NCI-H2196 treated with DMSO at 0.1 percent for 48 hours (cell line): Measurements from ENCODE around the gene ITPK1.
"Not testable (repeated sequence)": the region's sequence is repeated elsewhere in the genome, so short reads cannot be mapped to it uniquely, and the experiment has no call there.

ENCODE experiments used
- DNase-seq: peaks from one replicate; lab custom pipeline; 2025; ENCODE audit not compliant: unreplicated experiment; lab: John Stamatoyannopoulos, UW

The ITPK1 gene

DNA sequence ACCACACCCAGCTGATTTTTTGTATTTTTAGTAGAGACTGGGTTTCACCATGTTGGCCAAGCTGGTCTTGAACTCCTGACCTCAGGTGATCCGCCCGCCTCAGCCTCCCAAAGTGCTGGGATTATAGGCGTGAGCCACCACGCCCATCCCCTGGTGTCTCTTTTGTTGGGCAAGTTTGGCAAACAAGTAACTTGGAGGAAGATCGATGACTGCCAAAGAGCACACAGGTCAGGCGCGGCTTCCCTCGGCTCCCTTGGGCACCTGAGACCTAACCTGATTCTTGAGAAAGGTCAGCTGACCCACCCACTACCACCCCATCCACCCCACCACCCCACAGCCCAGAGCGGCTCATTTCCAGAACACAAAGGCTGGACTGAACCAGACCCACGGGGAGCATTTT lies 9.9 kb downstream of the ITPK1 start:
- not testable (repeated sequence) for DNase-seq

DNA sequence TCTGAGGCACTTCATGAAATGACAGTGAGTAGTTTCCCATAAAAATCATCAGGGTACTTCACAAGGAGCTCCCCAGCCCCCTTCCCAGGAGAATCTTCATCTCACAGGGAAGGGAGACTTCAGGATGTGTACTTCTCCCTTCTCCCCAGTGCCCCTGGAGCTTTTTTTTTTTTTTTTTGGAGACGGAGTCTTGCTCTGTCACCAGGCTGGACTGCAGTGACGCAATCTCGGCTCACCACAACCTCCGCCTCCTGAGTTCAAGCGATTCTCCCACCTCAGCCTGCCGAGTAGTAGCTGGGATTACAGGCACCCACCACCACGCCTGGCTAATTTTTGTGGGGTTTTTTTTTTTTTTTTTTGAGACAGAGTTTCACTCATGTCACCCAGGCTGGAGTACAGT lies 10.4 kb downstream of the ITPK1 start:
- DNase-seq = no peak

DNA sequence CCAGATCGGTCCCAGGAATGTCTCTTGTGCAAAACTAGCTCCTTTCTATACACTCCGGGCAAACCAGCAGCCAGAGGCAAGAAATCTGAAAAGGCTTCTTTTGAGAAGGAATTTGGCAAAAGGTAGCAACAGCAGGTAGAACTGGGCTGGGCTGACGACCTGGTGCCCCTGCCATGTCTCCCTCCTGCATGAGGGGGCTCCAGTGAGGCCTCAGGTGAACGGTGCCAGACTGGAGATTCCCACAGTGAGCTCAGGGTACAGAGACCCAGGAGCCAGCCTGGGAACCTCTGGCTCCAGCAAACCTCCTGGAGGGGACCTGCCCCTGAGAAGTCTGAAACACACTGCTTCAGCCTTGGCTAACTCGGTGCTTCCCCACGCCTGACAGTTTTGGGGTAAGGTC lies 10.8 kb downstream of the ITPK1 start:
- DNase-seq = no peak

DNA sequence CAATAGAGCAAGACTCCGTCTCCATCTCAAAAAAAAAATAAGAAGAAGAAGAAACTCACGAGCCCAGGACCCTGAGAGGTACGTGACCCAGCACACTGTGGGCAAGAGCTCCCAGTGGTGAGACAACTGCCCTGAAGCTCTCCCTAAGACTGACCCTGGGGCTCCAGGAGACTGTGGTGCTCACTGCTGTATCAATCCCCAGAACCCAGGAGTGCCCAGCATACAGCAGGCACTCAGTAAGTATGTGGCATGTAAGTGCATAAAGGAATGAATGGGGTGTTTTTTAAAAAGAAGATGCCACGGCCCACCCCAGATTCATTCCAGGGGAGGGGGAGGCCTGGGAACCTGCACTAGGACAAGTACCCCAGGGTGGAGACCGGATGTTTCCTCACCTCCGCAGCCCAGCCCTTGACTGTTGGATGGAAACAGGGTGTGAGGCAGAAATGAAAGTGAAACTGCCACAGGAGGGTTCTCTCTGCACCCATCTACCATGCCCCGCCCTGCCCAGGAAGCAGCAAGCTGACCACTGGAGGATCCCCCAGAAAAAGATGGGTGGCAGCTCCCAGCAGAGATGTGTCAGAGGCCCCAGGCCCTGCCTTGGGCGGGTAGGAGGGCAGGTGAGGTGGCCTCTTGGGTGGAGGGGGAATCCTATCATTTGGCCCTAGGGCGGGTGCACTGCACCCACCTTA lies 12.2 kb downstream of the ITPK1 start:
- no peak for DNase-seq

DNA sequence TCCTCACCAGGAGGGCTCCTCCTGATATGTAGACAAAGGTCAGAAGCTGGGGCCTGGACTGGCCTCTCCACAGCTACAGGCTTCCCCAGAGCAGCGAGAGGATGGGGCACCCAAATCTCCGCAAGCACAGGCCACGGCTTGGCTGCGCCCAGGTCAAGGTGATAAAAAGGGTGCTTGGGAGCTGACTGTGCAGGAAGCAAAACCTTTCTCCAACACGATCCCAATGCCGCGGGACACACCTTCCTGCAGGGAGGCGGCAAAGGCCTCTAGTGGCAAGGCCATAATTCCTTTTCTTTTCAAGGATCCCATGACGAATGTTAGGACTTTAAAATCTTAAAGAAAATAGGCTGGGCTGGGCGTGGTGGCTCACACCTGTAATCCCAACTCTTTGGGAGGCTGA lies 13.6 kb downstream of the ITPK1 start:
- no peak for DNase-seq

DNA sequence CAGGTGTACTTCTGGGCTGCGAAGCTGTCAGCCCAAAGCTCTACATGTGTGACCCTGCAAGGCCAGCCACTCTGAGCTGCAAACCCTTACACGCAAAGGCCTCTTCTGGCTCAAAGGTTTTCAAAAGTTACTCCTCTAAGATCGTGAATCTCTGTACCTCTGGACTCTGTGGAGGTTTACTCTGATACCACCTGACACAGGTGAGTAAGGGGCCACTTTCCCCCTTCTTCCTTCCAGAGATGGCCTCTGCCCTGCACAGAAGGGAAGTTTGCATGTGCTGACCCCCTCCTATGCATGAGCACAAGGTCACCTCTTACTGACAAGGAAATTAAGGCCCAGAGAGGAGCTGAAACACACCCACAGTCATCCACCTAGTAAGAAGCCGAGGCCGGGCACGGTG lies 14.5 kb downstream of the ITPK1 start:
- DNase-seq = no peak

DNA sequence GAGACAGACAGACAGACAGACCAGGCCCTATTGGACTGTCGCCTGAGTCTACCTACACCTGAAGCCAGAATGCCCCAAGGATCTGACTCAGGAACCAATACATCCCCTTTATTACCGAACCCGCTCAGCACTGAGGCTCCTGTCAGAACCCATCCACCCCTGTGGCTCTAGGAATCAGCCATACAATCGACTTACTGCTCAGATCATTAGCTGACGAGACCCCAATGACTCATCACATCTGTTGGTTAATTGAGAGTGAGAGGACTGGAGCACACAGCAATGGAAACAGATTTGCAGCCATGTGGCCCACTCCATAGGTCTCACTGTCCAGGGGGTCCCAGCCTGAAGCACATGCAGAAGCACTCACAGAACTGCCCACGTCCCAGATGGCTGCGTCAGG lies 15.2 kb downstream of the ITPK1 start:
- DNase-seq = no peak

DNA sequence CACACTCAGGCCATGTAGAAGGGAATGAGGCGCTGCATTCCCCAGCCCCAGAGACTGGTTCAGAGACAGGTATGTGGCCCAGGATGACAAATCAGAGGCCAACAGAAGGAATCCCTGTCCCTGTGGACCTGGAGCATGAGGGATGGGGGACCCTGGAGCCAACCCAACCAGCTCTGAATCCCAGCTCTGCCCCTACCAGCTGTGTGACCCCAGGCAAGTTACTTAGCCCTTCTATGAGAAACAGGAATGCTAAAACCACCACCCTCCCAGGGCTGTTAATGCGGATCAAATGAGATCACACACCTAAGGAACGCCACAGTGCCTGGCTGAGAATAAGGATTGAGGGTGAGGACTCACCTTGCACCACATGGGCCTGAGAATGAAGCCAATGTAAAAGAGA lies 15.6 kb downstream of the ITPK1 start:
- DNase-seq = no peak

DNA sequence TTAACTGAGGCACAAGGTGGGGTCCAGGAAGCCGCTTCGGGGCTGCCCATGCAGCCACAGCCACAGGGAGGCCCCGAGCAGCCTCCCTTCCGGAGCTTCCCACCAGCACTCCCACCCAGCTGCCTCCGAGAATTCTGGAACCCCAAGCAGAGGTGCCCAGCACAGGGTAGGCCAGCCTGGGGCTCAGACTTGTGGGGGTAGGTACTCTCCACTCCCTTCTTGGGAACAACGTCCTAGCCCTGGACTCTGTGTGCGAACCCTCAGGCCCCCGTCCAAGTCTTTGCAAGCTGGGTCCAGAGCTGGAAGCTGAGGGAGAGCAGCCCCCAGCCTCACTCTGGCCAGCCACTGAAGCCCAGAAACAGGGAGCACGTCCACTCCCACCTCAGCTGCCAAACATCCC lies 16.1 kb downstream of the ITPK1 start:
- no peak for DNase-seq

DNA sequence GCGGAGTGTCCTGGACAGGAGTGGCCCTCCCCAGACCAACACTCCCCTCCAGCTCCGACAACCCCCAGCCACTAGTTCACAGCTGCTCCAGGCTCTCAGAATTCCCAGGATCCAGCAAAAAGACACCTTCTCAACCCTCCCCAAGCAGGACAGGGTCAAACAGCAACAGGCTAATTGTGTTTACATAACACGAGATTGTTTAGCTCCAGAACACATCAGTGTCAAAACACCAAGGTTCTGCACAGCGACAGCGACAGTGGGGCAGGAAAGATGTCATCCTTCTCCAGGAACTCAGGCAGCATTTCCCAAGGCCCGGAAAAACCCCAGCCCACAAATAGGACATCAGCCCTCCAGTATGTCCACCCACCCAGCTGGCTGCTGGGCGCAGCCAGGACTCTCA lies 16.5 kb downstream of the ITPK1 start:
- no peak for DNase-seq

DNA sequence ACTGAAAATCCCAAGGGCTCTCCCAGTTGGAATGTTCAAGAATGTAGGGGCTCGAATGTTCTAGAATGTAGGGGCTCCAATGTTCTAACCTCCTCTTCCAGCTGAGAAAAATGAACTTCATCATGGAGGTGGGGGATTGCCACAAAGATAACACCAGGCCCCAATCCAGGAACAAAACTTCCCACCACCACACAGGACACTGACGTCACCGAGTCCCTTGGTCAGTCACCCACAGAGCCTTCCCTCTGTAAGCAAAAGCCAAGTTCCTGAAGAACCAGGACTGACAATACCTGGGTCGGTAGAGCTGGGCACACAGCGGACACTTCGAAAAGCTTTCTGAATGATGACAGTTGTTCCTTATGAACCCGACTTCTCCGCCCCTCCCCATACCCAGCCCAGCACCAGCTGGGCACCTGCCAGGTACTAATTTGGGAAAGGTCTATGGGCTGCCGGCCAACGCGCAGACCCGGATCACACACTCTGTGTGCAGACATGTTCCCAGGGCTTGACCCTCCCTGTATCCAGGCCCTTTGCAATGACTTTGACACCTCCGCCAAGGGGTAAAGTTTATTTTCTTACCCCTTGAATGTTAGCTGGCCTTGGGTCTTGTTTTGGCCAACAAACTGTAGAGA lies 18.9 kb downstream of the ITPK1 start:
- DNase-seq = no peak

DNA sequence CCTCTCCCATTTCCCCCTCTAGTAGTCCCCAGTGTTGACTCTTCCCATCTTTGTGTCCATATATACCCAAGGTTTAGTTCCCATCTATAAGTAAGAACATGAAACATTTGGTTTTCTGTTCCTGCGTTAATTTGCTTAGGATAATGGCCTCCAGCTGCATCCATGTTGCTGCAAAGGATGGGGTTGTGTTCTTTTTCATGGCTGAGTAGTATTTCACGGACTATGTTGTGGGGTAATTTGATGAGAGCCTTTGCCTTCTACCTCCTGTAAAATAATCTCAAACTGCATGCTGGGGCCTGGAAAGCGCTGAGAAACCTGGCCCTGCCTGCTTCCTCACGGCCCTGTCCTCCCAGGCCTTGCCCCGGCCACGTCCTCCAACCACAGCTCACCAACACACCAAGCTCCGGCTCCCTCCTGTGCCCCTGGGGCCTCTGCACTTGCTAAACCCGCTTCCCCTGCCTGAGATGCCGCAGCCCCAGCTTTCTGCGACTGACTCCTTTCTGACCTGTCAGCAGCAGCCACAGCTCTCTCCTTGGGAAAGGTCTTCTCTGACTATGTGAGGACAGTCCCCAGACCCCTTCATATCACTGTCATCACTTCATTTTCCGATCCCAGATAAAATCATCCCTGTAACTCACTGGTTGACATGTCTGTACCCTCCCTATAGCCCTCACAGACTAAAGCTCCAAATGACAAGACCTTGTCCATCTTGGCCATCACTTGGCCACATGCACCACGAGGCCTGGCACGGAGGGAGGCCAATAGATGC lies 19.8 kb downstream of the ITPK1 start:
- no peak for DNase-seq

DNA sequence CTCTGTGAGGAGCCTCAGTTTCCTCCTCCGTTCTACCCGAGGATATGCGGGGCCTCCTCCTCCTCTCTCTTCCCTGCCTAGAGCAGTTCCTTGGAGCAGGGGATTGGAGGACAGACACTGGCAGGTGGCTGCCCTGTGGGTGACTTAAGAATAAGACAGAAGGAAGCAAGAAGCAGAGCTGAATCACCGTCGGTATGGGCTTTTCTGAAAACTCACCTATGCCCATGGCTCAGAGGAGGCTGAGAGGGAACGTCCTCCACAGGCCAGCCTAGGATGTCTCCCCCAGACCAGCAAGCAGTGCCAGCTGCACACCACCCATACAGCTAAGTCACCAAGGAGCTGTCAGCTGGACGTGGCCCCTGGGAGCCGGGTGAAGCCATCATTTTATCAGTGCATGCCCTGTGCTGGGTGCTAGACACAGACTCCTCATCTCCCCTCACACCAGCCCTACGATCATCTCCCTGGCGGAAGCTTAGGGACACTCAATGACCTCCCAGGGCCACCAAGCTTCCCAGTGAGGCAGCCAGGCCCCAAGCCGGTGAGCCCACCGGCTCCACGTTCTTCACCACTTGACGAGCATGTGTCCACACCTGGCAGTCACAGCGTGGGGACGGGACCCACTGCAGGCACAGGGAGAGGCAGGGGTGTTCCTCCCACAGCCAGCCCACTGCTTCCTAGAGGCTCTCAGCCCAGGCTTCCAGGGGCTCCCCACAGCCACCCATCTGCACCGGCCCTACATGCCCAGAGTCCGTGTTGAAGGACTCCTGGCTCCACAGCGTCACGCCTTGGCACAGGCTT lies 21.4 kb downstream of the ITPK1 start:
- DNase-seq = no peak

DNA sequence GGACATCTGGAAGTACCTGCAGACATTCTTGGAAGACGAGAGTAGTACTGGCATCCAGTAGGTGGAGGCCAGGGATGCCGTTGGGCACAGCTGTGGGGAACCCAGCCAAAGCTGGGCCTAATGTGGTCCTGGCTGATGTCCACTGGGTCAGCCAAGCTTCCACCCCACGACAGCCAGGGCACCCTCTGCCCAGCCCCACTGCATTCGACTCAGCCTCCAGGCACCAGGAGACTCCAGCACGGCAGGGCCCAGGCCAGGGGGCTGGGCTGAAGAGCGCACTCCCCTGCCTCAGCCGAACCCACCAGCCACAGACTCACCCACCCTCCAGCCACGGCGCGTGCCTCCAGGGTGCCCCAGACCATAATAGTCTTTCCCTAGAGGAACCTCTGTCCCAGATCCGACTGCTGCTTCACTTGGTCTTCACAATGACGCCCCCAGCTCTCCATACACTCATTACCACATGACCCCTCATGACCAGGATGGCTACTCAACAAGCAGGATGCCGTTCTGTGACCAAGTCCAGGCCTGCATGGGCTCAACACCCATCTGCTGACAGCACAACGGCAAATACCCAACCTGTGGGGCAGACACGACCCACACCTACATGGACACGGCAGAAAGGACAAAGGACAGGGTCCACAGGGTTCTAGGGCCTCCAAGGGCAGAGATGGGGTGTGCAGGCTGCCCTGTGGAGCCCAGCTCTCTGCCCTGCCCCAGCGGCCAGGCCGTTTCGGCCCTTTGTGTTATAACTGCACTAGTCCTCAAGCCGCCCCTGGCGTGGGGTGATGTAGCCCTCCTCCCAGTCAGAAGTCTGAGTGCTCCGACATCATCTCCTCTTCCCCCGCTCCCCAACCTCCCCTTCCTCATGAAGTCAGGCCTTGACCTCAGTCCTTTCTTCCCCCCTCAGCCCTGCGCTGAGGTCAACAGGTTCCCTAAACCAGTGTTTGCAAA lies 22.8 kb downstream of the ITPK1 start:
- DNase-seq = no peak

DNA sequence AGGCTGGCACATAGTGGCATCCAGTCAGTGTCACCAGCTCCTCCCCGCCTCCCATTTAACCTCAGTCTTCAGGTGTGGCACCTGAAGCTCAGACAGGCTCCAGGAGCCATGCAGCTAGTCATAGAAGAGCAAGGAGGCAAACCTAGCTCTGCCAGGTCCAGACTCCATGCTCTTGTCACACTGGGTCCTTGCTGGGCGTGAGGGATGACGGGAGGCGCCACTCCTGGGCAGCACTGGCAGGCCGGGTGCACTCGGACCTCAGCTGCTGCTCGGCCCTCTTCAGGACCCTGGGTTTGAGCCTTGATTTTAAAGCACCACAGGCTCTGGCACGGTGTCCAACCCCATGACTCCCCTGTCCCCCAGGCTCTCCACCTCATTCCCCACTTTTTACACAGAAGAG lies 24.1 kb downstream of the ITPK1 start:
- DNase-seq = no peak

DNA sequence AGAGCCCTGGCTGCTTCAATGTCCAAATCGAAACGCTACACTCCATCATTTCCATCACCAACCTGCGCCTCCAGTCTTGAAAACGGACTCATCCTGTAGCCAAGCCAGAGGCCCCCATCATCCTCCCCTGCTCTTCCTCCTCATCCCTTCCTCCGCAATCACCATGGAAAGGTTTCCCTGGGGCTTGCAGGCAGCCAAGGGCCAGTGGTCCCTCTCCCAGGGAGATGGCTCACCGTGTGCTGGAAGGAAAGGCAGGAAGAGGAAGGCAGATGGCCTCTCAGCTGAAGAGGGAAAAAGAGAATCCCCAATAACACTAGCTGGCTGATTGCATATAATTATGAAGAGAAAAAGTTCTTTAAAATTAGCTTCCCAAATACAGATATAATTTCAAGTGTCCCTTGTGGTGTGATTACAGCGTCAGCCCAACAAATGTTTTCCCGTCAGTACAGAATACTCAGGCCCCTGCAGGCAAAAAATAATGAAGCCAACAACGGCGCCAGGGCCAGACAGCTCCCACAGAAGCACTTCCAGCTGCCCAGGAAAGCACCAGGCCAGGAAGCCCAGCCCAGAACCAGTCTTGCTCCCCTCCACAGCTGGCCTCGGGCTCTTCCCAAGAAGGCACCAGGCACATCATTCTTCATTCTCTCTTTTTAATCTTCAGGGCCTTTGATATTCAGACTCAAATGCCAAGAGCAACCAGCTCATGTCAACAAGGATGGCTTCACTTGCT lies 24.7 kb downstream of the ITPK1 start:
- DNase-seq = no peak

DNA sequence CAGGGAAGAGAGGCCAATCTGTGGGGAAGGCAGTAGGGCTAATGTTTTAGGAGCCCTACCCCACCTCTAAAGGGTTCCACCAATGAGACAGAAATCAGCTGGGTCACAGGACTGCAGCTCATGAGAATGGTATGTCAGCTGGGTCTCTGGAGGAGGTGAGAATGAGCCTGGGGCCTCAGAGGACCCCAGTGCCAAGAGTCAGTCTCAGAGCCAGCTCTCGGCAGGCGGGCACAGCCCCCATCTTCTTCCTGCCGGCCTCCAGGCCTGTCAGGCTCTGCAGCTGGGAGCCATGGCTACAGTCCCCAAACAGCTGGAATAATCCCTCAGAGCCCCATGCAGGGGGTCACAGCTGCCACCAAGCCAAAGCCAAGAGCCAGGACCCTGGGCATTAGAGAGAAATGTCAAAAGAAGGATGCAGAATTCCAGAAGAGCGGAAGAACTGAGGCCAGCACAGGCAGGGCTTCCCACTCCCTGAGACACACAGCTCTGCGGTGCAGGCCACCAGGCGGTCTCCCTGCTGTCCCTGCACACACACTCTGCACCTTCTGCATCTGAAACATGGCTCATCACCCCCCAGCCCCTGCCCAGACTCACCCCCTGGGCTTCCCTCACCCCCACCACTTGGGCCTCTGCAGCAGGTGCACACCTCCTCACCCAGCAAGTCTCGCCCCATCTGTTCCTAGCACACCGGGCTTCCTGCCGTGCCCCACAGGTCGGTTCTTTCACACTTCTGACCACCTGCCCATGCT lies 26.0 kb downstream of the ITPK1 start:
- no peak for DNase-seq

DNA sequence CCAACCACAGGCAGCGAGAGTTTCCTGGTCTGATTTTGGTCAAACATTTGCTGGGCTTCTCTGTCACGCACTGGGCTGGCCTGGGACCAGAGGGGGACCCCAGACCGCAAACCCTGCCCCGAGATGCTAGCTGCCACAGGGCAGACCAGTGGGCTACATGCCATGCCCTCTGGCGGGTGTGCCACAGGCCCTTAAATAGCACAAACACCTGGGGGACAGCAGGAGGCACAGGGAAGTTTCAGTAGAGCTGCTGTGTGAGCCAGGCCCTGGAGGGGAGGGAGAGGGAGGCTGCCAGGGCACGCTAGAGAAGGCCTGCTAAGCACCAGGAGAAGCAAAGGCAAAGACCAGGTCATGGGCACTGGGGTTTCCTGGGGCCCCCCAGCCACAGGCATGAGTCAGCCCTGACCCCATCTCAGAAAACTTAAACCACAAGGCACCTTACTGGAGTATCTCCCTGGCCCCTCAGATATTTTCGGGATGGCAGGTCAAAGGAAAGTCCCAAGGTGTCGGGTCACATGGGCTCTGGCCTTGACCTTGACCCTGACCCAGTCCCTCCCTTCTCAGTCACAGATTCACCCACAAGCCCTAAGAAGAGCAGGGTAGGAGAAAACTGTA lies 29.2 kb downstream of the ITPK1 start:
- DNase-seq = peak; percentile 6

DNA sequence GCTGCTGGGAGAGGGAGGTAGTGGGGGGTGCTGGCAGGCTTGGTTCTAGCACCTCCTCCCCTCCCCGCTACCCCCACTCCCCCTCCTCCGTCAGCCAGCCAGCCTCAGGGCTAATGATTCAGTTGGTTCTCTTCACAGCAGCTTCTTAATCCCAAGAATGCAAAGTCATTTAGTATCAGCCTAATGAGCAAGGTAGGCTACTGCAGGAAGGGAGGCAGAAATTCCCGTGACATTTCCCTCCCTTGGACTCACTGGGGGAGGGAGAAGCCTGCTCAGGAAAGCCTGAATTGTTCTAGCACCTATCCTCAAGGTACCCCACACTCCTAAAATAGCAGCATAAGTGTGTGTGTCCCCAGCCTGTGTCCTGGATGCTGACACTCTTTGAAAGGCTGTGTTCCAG lies 29.8 kb downstream of the ITPK1 start:
- no peak for DNase-seq
